ENCODE measurements around the gene SLC1A4.

- TF ChIP-seq POLR2A (IDR thresholded peaks at IDR 0.05): no peak
- no peak for TF ChIP-seq CTCF (IDR thresholded peaks at IDR 0.05)
Observed at GRCh38 chr2:64978514-64979268, 10.5 kb upstream of the SLC1A4 start.

All from thyroid gland (tissue), 4 donors.